HCT116 (cell line): ENCODE data around the gene LLGL2. TPM values are rescaled to one million over a fixed set of nuclear protein-coding genes. Genes with fewer than 3 reads are reported as not detected.

Experiments used
- ATAC-seq: fragments of 200-7000 bp; cut with Tn5 transposase; 2 replicates; pipeline ENCODE4 v1.9.1; 2020; ENCODE audit warnings: mild to moderate bottlenecking, moderate library complexity
- BruUV-seq: library from RNA; stranded (reverse); fragments of 400-500 nt; replicated peaks from 2 replicates; lab custom pipeline; 2021; lab: Mats Ljungman, UMichigan
- CTCF ChIA-PET: fragments of 300-600 bp; sonication (Branson Sonifier 250); formaldehyde crosslinking; loops from one replicate; lab custom pipeline; 2021; ENCODE audit warnings: antibody characterized with exemption; lab: Charles Lee
- POLR2A ChIA-PET: fragments of 300-600, 350-600 bp; sonication (Branson Sonifier 250); formaldehyde crosslinking; loops from one replicate; lab custom pipeline; 2021; ENCODE audit warnings: antibody characterized with exemption; lab: Charles Lee
- RAD21 ChIA-PET, 2 experiments: fragments of 300-600 bp; sonication (Branson Sonifier 250); formaldehyde crosslinking; loops; one replicate each; lab custom pipeline; 2023; ENCODE audit warnings: low total read pairs in 2 of 2; ENCODE audit not compliant: uncharacterized antibody in 2 of 2, unreplicated experiment in 2 of 2, low non-redundant PET in 1 of 2; lab: Charles Lee
- DNase-seq: peaks from one replicate; pipeline ENCODE4 v3.0.0-alpha.2; 2010; ENCODE audit warnings: low read depth, low spot score
- H2AFZ ChIP-seq: fragments of 200-600 bp; shearing (Covaris generic), sonication (generic); 2 replicates; pipeline ENCODE4 v1.6.1; 2017; ENCODE audit warnings: low read depth, mixed run types, mixed read lengths, antibody characterized with exemption, low read length; ENCODE audit not compliant: poor library complexity, severe bottlenecking
- H3K27ac ChIP-seq: 2 replicates; pipeline ENCODE4 v1.5.1; 2012; ENCODE audit warnings: low read depth, low read length
- H3K27me3 ChIP-seq: fragments of 200-600 bp; sonication (generic); 2 replicates; pipeline ENCODE4 v1.6.1; 2016; ENCODE audit warnings: mixed run types, low read length, mixed read lengths; ENCODE audit not compliant: insufficient read depth
- H3K36me3 ChIP-seq, 2 experiments: fragments of 200-500 bp in 1 of 2; fragments of 200-600 bp in 1 of 2; sonication (Bioruptor generic) in 1 of 2; sonication (generic) in 1 of 2; 2 replicates each; pipeline versions ENCODE4 v1.5.1 to v1.6.1; 2014 to 2016; ENCODE audit warnings: low read length in 2 of 2, inconsistent platforms in 1 of 2, mixed read lengths in 1 of 2, mixed run types in 1 of 2; ENCODE audit not compliant: insufficient read depth in 2 of 2, control insufficient read depth in 1 of 2
- H3K4me1 ChIP-seq, 2 experiments: fragments of 200-600 bp in 1 of 2; sonication (generic) in 1 of 2; 2 replicates each; pipeline versions ENCODE4 v1.5.1 to v1.6.1; 2012 to 2017; ENCODE audit warnings: low read length in 2 of 2, inconsistent platforms in 1 of 2, mild to moderate bottlenecking in 1 of 2, mixed read lengths in 1 of 2, mixed run types in 1 of 2, moderate library complexity in 1 of 2; ENCODE audit not compliant: insufficient read depth in 2 of 2, control insufficient read depth in 1 of 2
- H3K4me2 ChIP-seq: fragments of 200-600 bp; sonication (generic); 2 replicates; pipeline ENCODE4 v1.6.1; 2017; ENCODE audit warnings: mixed run types, low read length, mixed read lengths
- H3K4me3 ChIP-seq, 2 experiments: fragments of 200-600 bp in 1 of 2; sonication (generic) in 1 of 2; replicated peaks in 1 of 2; 2 replicates each; pipeline ENCODE4 v1.5.1; 2011 to 2016; ENCODE audit warnings: low read length in 2 of 2, control low read depth in 1 of 2, low read depth in 1 of 2, mild to moderate bottlenecking in 1 of 2, mixed read lengths in 1 of 2, mixed run types in 1 of 2
- H3K79me2 ChIP-seq: fragments of 200-600 bp; sonication (generic); 2 replicates; pipeline ENCODE4 v1.6.1; 2017; ENCODE audit warnings: mild to moderate bottlenecking, mixed run types, low read length, moderate library complexity, mixed read lengths; ENCODE audit not compliant: insufficient read depth
- H3K9ac ChIP-seq: fragments of 200-600 bp; sonication (generic); 2 replicates; pipeline ENCODE4 v1.6.1; 2016; ENCODE audit warnings: low read length, mixed read lengths
- H3K9me2 ChIP-seq: fragments of 200-600 bp; sonication (generic), shearing (Covaris generic); 2 replicates; pipeline ENCODE4 v1.6.1; 2017; ENCODE audit warnings: mixed run types, mild to moderate bottlenecking, moderate library complexity; ENCODE audit not compliant: insufficient read depth
- H3K9me3 ChIP-seq, 2 experiments: fragments of 200-500 bp in 1 of 2; fragments of 200-600 bp in 1 of 2; sonication (Bioruptor generic) in 1 of 2; sonication (generic) in 1 of 2; 2 replicates each; pipeline ENCODE4 v1.6.1; 2014 to 2017; ENCODE audit warnings: low read length in 2 of 2, mixed read lengths in 2 of 2, inconsistent platforms in 1 of 2, low read depth in 1 of 2, mild to moderate bottlenecking in 1 of 2, mixed run types in 1 of 2, moderate library complexity in 1 of 2; ENCODE audit not compliant: control insufficient read depth in 1 of 2, insufficient read depth in 1 of 2
- H4K20me1 ChIP-seq: fragments of 200-600 bp; sonication (generic), shearing (Covaris generic); 2 replicates; pipeline ENCODE4 v1.6.1; 2017; ENCODE audit warnings: mixed run types, mild to moderate bottlenecking, moderate library complexity; ENCODE audit not compliant: insufficient read depth
- ATF3 ChIP-seq: IDR thresholded peaks from 2 replicates; pipeline ENCODE4 v1.6.1; 2012
- CBX3 ChIP-seq: IDR thresholded peaks from 2 replicates; pipeline ENCODE4 v1.6.1; 2012; ENCODE audit warnings: low read depth
- CEBPB ChIP-seq: IDR thresholded peaks from 2 replicates; pipeline ENCODE4 v1.6.1; 2012; ENCODE audit warnings: low read depth
- EGR1 ChIP-seq: IDR thresholded peaks from 2 replicates; pipeline ENCODE4 v1.6.1; 2012; ENCODE audit warnings: low read depth
- ELF1 ChIP-seq: IDR thresholded peaks from 2 replicates; pipeline ENCODE4 v1.6.1; 2012; ENCODE audit warnings: low read depth, borderline replicate concordance
- EZH2 ChIP-seq: fragments of 200-600 bp; sonication (generic); IDR thresholded peaks from 2 replicates; pipeline ENCODE4 v1.6.1; 2017; ENCODE audit warnings: antibody characterized with exemption, mixed run types
- EZH2phosphoT487 ChIP-seq: fragments of 200-600 bp; IDR thresholded peaks from 2 replicates; pipeline ENCODE4 v1.6.1; 2018; ENCODE audit warnings: antibody characterized with exemption, borderline replicate concordance
- FOSL1 ChIP-seq: IDR thresholded peaks from 2 replicates; pipeline ENCODE4 v1.6.1; 2012; ENCODE audit warnings: low read depth
- JUND ChIP-seq: IDR thresholded peaks from 2 replicates; pipeline ENCODE4 v1.6.1; 2012
- MAX ChIP-seq: IDR thresholded peaks from 2 replicates; pipeline ENCODE4 v1.6.1; 2012
- POLR2A ChIP-seq: IDR thresholded peaks from 2 replicates; pipeline ENCODE4 v1.7.0; 2011; ENCODE audit warnings: borderline replicate concordance; ENCODE audit not compliant: insufficient read depth, insufficient read length; ENCODE audit errors: extremely low read depth
- POLR2AphosphoS5 ChIP-seq: IDR thresholded peaks from 2 replicates; pipeline ENCODE4 v1.6.1; 2011; ENCODE audit warnings: mild to moderate bottlenecking, low read depth, low read length, moderate library complexity
- RAD21 ChIP-seq: IDR thresholded peaks from 2 replicates; pipeline ENCODE4 v1.6.1; 2012; ENCODE audit warnings: low read depth, mild to moderate bottlenecking
- REST ChIP-seq: IDR thresholded peaks from 2 replicates; pipeline ENCODE4 v1.6.1; 2012; ENCODE audit warnings: low read depth
- SIN3A ChIP-seq: IDR thresholded peaks from 2 replicates; pipeline ENCODE4 v1.6.1; 2012; ENCODE audit warnings: low read depth
- SP1 ChIP-seq: IDR thresholded peaks from 2 replicates; pipeline ENCODE4 v1.6.1; 2012; ENCODE audit warnings: low read depth
- SRF ChIP-seq: IDR thresholded peaks from 2 replicates; pipeline ENCODE4 v1.6.1; 2012; ENCODE audit warnings: low read depth
- TCF7L2 ChIP-seq: IDR thresholded peaks from 2 replicates; pipeline ENCODE4 v1.7.0; 2011; ENCODE audit warnings: borderline replicate concordance, inconsistent platforms; ENCODE audit not compliant: insufficient read depth, insufficient read length; ENCODE audit errors: extremely low read depth
- YY1 ChIP-seq: IDR thresholded peaks from 2 replicates; pipeline ENCODE4 v1.6.1; 2011; ENCODE audit warnings: low read length, low read depth, moderate library complexity, mild to moderate bottlenecking; ENCODE audit not compliant: insufficient replicate concordance; ENCODE audit errors: extremely low read depth
- ZBTB33 ChIP-seq: IDR thresholded peaks from 2 replicates; pipeline ENCODE4 v1.6.1; 2011; ENCODE audit warnings: mild to moderate bottlenecking, low read length, moderate library complexity; ENCODE audit not compliant: insufficient replicate concordance; ENCODE audit errors: extremely low read depth
- ZFX ChIP-seq: fragments of 450-650 bp; IDR thresholded peaks from 2 replicates; pipeline ENCODE4 v1.6.1; 2017
- ZNF274 ChIP-seq: fragments of 200-500 bp; sonication (Bioruptor generic); IDR thresholded peaks from 2 replicates; pipeline ENCODE4 v1.6.1; 2014; ENCODE audit warnings: mild to moderate bottlenecking, low read depth, low read length, inconsistent platforms
- intact Hi-C: fragments of 100-400 bp; cut with micrococcal nuclease; formaldehyde crosslinking; loops from 2 replicates; pipeline ENCODE4 v1.10.0; 2022
- total RNA-seq: library from RNA; stranded (reverse); gene quantifications from one replicate; pipeline ENCODE4 v1.2.1, GENCODE V29; 2021; ENCODE audit not compliant: unreplicated experiment

The LLGL2 gene
- total RNA-seq, 1 experiment from 2014 or later = 209 TPM

- H3K79me2 ChIP-seq = peaks cover 67% of the 10 kb centered on the region
- CTCF ChIA-PET = interaction anchor here (0.6 to 2.6 kb wide), 26 partner anchors 9 to 1121 kb away, joined by 3 to 39 read pairs (median 4); partner anchors contain the start of genes GALK1, GGA3, GRB2 and LLGL2
- POLR2A ChIA-PET = interaction anchor here (0.5 to 1.8 kb wide), 7 partner anchors 9 to 436 kb away, joined by 3 to 15 read pairs (median 5); partner anchors contain the start of gene LLGL2
- H3K4me1 ChIP-seq = peaks cover 27 to 60% of the 10 kb centered on the region in 2 experiments
- peak; percentile 84 for DNase-seq
- no peak for TF ChIP-seq REST
- TF ChIP-seq JUND = no peak
- no peak for TF ChIP-seq EZH2
- TF ChIP-seq ATF3 = no peak
- TF ChIP-seq SP1 = peak; percentile 97
- peak; percentile 76 for TF ChIP-seq ZBTB33
- TF ChIP-seq EZH2phosphoT487 = no peak
- no peak for TF ChIP-seq ZFX
- TF ChIP-seq EGR1 = no peak
- TF ChIP-seq POLR2AphosphoS5 = peak; percentile 71
- no peak for TF ChIP-seq POLR2A
- peak; percentile 98 for TF ChIP-seq FOSL1
- TF ChIP-seq CBX3 = peak; percentile 94
- peak; percentile 82 for TF ChIP-seq YY1
- TF ChIP-seq MAX = peak; percentile 36; the same call in 1 of the 2 replicates
- peak; percentile 93; the same call in 1 of the 2 replicates for TF ChIP-seq SIN3A
- no peak for TF ChIP-seq CEBPB
- no peak for TF ChIP-seq RAD21
- TF ChIP-seq ELF1 = no peak; the same call in 1 of the 2 replicates
- no peak; the same call in 1 of the 2 replicates for TF ChIP-seq SRF
- TF ChIP-seq TCF7L2 = no peak
- no peak for TF ChIP-seq ZNF274
- H3K4me2 ChIP-seq = peak within 1 kb of the TSS; percentile 99
- peak within 1 kb of the TSS; percentile 87 to 91 for H3K4me3 ChIP-seq
- H3K9me2 ChIP-seq = no peaks in the 10 kb centered on the region
- H3K27me3 ChIP-seq = no peaks in the 10 kb centered on the region
- BruUV-seq = no TSS peak
- ATAC-seq = peak; percentile 77
- no peaks in the 10 kb centered on the region; the same call in 1 of the 2 replicates for H4K20me1 ChIP-seq
- intact Hi-C loops = loop anchor here (2.0 to 10.0 kb wide), 5 partner anchors 86 to 244 kb away; partner anchors contain the start of genes MIF4GD and SMIM5
- H3K36me3 ChIP-seq = peaks cover 14 to 37% of the 10 kb centered on the region in 2 experiments
- peak within 1 kb of the TSS; percentile 66 for H2AFZ ChIP-seq
- peak within 1 kb of the TSS; percentile 84 for H3K9ac ChIP-seq
- H3K9me3 ChIP-seq = no peaks in the 10 kb centered on the region
- peak within 1 kb of the TSS; percentile 86 for H3K27ac ChIP-seq
- RAD21 ChIA-PET = interaction anchor here (0.7 to 1.5 kb wide), 4 partner anchors 9 to 232 kb away, joined by 3 to 10 read pairs (median 6); partner anchors contain the start of gene LLGL2 (in 2 of the 2)
Observed at GRCh38 chr17:75516255-75516618, 9.3 kb upstream of the LLGL2 start, which contains the start of gene TSEN54. Gene TSEN54 (plus strand): TSS chr17:75516528. CDS start chr17:75516561, 33 bp downstream.
